ENCODE measurements around the gene SYNE1.

GRCh38 chr6:152206072-152206818 is 430.9 kb downstream of the SYNE1 start:
- TF ChIP-seq POLR2A (IDR thresholded peaks at IDR 0.05; ENCODE audit: low read length) (no peak), GATA1 (IDR thresholded peaks at IDR 0.05; ENCODE audit: low read depth, low read length) (no peak)

Measured in erythroblast (primary cell).